HG03159 (cell line): ENCODE data around the gene F2.
"Not testable (repeated sequence)": the region's sequence is repeated elsewhere in the genome, so short reads cannot be mapped to it uniquely, and the experiment has no call there.

Experiments used
- ATAC-seq: cut with Tn5 transposase; IDR thresholded peaks from one replicate; pipeline ENCODE4 v1.9.1; 2021; ENCODE audit warnings: mild to moderate bottlenecking, moderate library complexity; ENCODE audit not compliant: unreplicated experiment

Gene F2

GRCh38 chr11:46684367-46684766 is 34.6 kb upstream of the F2 start:
- ATAC-seq = no peak

- no peak for ATAC-seq
Observed at GRCh38 chr11:46686886-46687795, 31.9 kb upstream of the F2 start.

GRCh38 chr11:46690702-46691101 is 28.3 kb upstream of the F2 start:
- ATAC-seq = no peak

- ATAC-seq = no peak
Observed at GRCh38 chr11:46692450-46692849, 26.6 kb upstream of the F2 start.

GRCh38 chr11:46693597-46694012 is 25.4 kb upstream of the F2 start:
- ATAC-seq = no peak

GRCh38 chr11:46694072-46694471 is 24.9 kb upstream of the F2 start:
- no peak for ATAC-seq

- ATAC-seq = no peak
Observed at GRCh38 chr11:46694607-46695006, 24.4 kb upstream of the F2 start.

- no peak for ATAC-seq
Observed at GRCh38 chr11:46695345-46696211, 23.4 kb upstream of the F2 start.

- no peak for ATAC-seq
Observed at GRCh38 chr11:46696212-46696558, 22.8 kb upstream of the F2 start.

GRCh38 chr11:46697303-46697702 is 21.7 kb upstream of the F2 start:
- no peak for ATAC-seq

GRCh38 chr11:46697723-46698122 is 21.3 kb upstream of the F2 start:
- ATAC-seq = no peak

- no peak for ATAC-seq
Observed at GRCh38 chr11:46698597-46698996, 20.4 kb upstream of the F2 start.

- ATAC-seq = peak; percentile 90
Observed at GRCh38 chr11:46700241-46701077, 18.6 kb upstream of the F2 start, which contains the start of the genes ARHGAP1 and ZNF408. ARHGAP1 (minus strand) TSS chr11:46700619; CDS start chr11:46696107, 4,512 bp downstream. ZNF408 (plus strand) TSS chr11:46701031; CDS start chr11:46701048, 17 bp downstream.

- ATAC-seq = no peak
Observed at GRCh38 chr11:46701078-46701654, 17.8 kb upstream of the F2 start.

GRCh38 chr11:46705070-46705688 is 13.8 kb upstream of the F2 start:
- no peak for ATAC-seq

GRCh38 chr11:46706886-46707285 is 12.1 kb upstream of the F2 start:
- no peak for ATAC-seq

GRCh38 chr11:46709351-46709750 is 9.7 kb upstream of the F2 start:
- ATAC-seq = not testable (repeated sequence)

GRCh38 chr11:46710821-46711269 is 8.2 kb upstream of the F2 start:
- ATAC-seq = no peak

GRCh38 chr11:46711303-46711702 is 7.7 kb upstream of the F2 start:
- ATAC-seq = no peak
